HEK293T (cell line): ENCODE data around the gene HK1.

ENCODE experiments used
- ELF4 ChIP-seq: fragments of 450-650 bp; IDR thresholded peaks from 2 replicates; pipeline ENCODE4 v1.6.1; 2017; ENCODE audit warnings: antibody characterized with exemption
- FOXA1 ChIP-seq: fragments of 450-650 bp; IDR thresholded peaks from 2 replicates; pipeline ENCODE4 v1.6.1; 2016; ENCODE audit warnings: mild to moderate bottlenecking
- HDGF ChIP-seq: fragments of 450-650 bp; IDR thresholded peaks from 2 replicates; pipeline ENCODE4 v1.6.1; 2017; ENCODE audit warnings: antibody characterized with exemption, borderline replicate concordance
- L3MBTL2 ChIP-seq: fragments of 450-650 bp; conservative IDR thresholded peaks from 2 replicates; pipeline ENCODE4 v1.6.1; 2016; ENCODE audit warnings: mild to moderate bottlenecking
- SP1 ChIP-seq: fragments of 450-650 bp; IDR thresholded peaks from 2 replicates; pipeline ENCODE4 v1.6.1; 2017
- SUZ12 ChIP-seq: fragments of 450-650 bp; IDR thresholded peaks from 2 replicates; pipeline ENCODE4 v1.6.1; 2016; ENCODE audit warnings: mild to moderate bottlenecking

GRCh38 chr10:69269761-69270160 lies 8.5 kb upstream of the HK1 start:
- TF ChIP-seq SP1 = no peak
- no peak for TF ChIP-seq L3MBTL2
- no peak for TF ChIP-seq FOXA1
- TF ChIP-seq ELF4 = no peak
- no peak for TF ChIP-seq SUZ12
- TF ChIP-seq HDGF = no peak
